ENCODE results near the gene KCNIP3.

KCNIP3 gene

GRCh38 chr2:95270541-95271081 lies 26.5 kb upstream of the KCNIP3 start:
- no peaks in the 10 kb centered on the region for H3K27me3 ChIP-seq (ENCODE audit: low read depth, low read length)
- H3K9me3 ChIP-seq (ENCODE audit: insufficient read depth, low read length): no peaks in the 10 kb centered on the region
- no peak for TF ChIP-seq EZH2phosphoT487 (IDR thresholded peaks at IDR 0.05; ENCODE audit: low read depth)
- TF ChIP-seq CTCF (IDR thresholded peaks at IDR 0.05; ENCODE audit: low read depth, low read length): no peak
- H3K4me3 ChIP-seq (ENCODE audit: low read length): no peak overlapping the region
- H3K4me2 ChIP-seq (ENCODE audit: low read length): no peak overlapping the region
- no peaks in the 10 kb centered on the region for H3K79me2 ChIP-seq (ENCODE audit: low read length)
- H3K9ac ChIP-seq (ENCODE audit: low read length): no peak overlapping the region
- H2AFZ ChIP-seq (ENCODE audit: low read depth, low read length): no peak overlapping the region
- H3K4me1 ChIP-seq (ENCODE audit: low read length): no peaks in the 10 kb centered on the region
- no peak overlapping the region for H3K27ac ChIP-seq (ENCODE audit: low read length)
- H3K36me3 ChIP-seq (replicated peaks; ENCODE audit: low read depth, low read length): no peaks in the 10 kb centered on the region
- no peaks in the 10 kb centered on the region for H4K20me1 ChIP-seq (ENCODE audit: insufficient read depth, low read length)

DNA sequence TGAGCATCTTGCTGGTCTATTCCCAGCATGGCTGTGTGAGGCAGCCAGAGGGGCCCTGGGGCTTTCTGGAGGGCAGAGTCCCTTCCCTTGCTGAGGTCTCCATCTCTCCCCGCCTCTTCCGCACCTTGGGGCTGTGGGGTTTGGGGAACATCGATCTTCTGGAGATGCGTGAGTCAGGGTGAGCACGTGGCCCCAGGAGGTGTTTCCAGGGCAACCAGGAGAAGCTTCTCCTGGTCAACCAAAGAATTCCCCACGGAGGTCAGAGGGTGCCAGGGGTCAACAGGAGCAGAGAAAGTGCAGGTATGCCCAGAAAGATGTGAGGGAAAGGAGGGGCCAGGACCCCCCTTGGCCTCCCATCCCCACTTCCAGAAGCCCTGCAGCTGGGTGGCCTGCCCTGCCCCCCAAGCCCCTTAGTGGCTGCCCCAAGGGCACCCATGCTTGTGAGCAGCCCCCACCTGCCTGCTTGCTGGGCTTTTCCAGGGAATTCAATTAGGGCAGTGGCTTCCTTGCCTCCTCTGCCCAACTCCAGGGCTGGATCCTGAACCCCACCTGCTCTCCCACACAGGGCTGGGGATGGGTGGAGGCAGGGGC lies 25.7 kb upstream of the KCNIP3 start:
- Histone ChIP-seq H2AFZ (ENCODE audit: low read depth, low read length) (no peak overlapping the region), H3K4me3 (ENCODE audit: low read length) (no peak overlapping the region), H3K4me1 (ENCODE audit: low read length) (no peaks in the 10 kb centered on the region), H3K27me3 (ENCODE audit: low read depth, low read length) (no peaks in the 10 kb centered on the region), H3K9me3 (ENCODE audit: insufficient read depth, low read length) (no peaks in the 10 kb centered on the region), H3K36me3 (replicated peaks; ENCODE audit: low read depth, low read length) (no peaks in the 10 kb centered on the region), H3K4me2 (ENCODE audit: low read length) (no peak overlapping the region), H3K9ac (ENCODE audit: low read length) (no peak overlapping the region), H3K79me2 (ENCODE audit: low read length) (no peaks in the 10 kb centered on the region), H4K20me1 (ENCODE audit: insufficient read depth, low read length) (no peaks in the 10 kb centered on the region), H3K27ac (ENCODE audit: low read length) (no peak overlapping the region)
- TF ChIP-seq EZH2phosphoT487 (IDR thresholded peaks at IDR 0.05; ENCODE audit: low read depth) (no peak), CTCF (IDR thresholded peaks at IDR 0.05; ENCODE audit: low read depth, low read length) (no peak)

DNA sequence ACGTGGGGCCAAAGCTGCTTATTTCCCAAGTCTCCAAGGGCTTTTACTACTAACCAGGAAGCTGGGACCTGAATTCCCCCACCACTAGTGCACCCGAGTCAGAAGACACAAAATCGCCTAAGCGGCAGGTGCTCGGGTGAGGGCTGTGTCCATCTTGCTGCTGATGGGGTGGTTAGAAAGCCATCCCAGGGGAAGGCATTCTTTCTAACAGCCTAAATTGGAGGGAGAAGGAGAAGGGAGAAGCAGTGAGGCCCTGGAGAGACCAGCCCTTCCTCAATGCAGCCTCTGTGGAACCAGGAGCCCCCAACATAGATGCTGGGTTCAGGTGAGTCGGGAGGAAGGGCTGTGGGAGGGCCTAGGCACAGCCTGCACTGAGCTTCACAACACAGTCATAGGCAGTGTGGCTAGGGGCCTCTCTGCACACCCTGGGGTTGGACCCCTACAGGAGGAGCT lies 24.8 kb upstream of the KCNIP3 start:
- Histone ChIP-seq H3K4me1 (ENCODE audit: low read length) (no peaks in the 10 kb centered on the region), H3K79me2 (ENCODE audit: low read length) (no peaks in the 10 kb centered on the region), H4K20me1 (ENCODE audit: insufficient read depth, low read length) (no peaks in the 10 kb centered on the region), H3K9me3 (ENCODE audit: insufficient read depth, low read length) (no peaks in the 10 kb centered on the region), H3K4me2 (ENCODE audit: low read length) (no peak overlapping the region), H2AFZ (ENCODE audit: low read depth, low read length) (no peak overlapping the region), H3K4me3 (ENCODE audit: low read length) (no peak overlapping the region), H3K36me3 (replicated peaks; ENCODE audit: low read depth, low read length) (no peaks in the 10 kb centered on the region), H3K9ac (ENCODE audit: low read length) (no peak overlapping the region), H3K27me3 (ENCODE audit: low read depth, low read length) (no peaks in the 10 kb centered on the region), H3K27ac (ENCODE audit: low read length) (no peak overlapping the region)
- TF ChIP-seq CTCF (IDR thresholded peaks at IDR 0.05; ENCODE audit: low read depth, low read length) (no peak), EZH2phosphoT487 (IDR thresholded peaks at IDR 0.05; ENCODE audit: low read depth) (no peak)

- Histone ChIP-seq H3K4me3 (ENCODE audit: low read length) (no peak overlapping the region), H3K4me2 (ENCODE audit: low read length) (no peak overlapping the region), H4K20me1 (ENCODE audit: insufficient read depth, low read length) (no peaks in the 10 kb centered on the region), H3K79me2 (ENCODE audit: low read length) (no peaks in the 10 kb centered on the region), H2AFZ (ENCODE audit: low read depth, low read length) (0 out of 2 replicates have a peak overlapping the region, but pooled peaks have one; percentile 46), H3K9me3 (ENCODE audit: insufficient read depth, low read length) (no peaks in the 10 kb centered on the region), H3K27ac (ENCODE audit: low read length) (no peak overlapping the region), H3K9ac (ENCODE audit: low read length) (no peak overlapping the region), H3K27me3 (ENCODE audit: low read depth, low read length) (no peaks in the 10 kb centered on the region), H3K36me3 (replicated peaks; ENCODE audit: low read depth, low read length) (no peaks in the 10 kb centered on the region), H3K4me1 (ENCODE audit: low read length) (no peaks in the 10 kb centered on the region)
- TF ChIP-seq CTCF (IDR thresholded peaks at IDR 0.05; ENCODE audit: low read depth, low read length) (no peak), EZH2phosphoT487 (IDR thresholded peaks at IDR 0.05; ENCODE audit: low read depth) (no peak)
These were observed 24.4 kb upstream of the KCNIP3 start for GRCh38 chr2:95272781-95273180.
